Effector memory CD4-positive, alpha-beta T cell (primary cell): ENCODE data around the gene STOML2.
"Not testable (repeated sequence)": the region's sequence is repeated elsewhere in the genome, so short reads cannot be mapped to it uniquely, and the experiment has no call there.

Experiments used
- DNase-seq, 3 donors: peaks; one replicate each; pipeline ENCODE4 v3.0.0-alpha.2; 2020
- H3K27ac ChIP-seq: 2 replicates; pipeline ENCODE4 v1.7.0; 2013; ENCODE audit warnings: mild to moderate bottlenecking, low read length, moderate library complexity; ENCODE audit not compliant: insufficient read depth, poor library complexity, severe bottlenecking
- H3K27me3 ChIP-seq: replicated peaks from 2 replicates; pipeline ENCODE4 v1.7.0; 2013; ENCODE audit warnings: mild to moderate bottlenecking, low read length; ENCODE audit not compliant: insufficient read depth, control insufficient read depth, poor library complexity, severe bottlenecking
- H3K36me3 ChIP-seq: 2 replicates; pipeline ENCODE4 v1.7.0; 2013; ENCODE audit warnings: mild to moderate bottlenecking, low read length, moderate library complexity; ENCODE audit not compliant: control insufficient read depth, insufficient read depth
- H3K4me1 ChIP-seq: 2 replicates; pipeline ENCODE4 v1.7.0; 2013; ENCODE audit warnings: low read length, mild to moderate bottlenecking; ENCODE audit not compliant: control insufficient read depth, insufficient read depth, poor library complexity, severe bottlenecking
- H3K4me3 ChIP-seq: 2 replicates; pipeline ENCODE4 v1.7.0; 2013; ENCODE audit warnings: low read length, low read depth, mild to moderate bottlenecking; ENCODE audit not compliant: insufficient read depth, poor library complexity, severe bottlenecking
- H3K9me3 ChIP-seq: 2 replicates; pipeline ENCODE4 v1.7.0; 2013; ENCODE audit warnings: mild to moderate bottlenecking, low read length, moderate library complexity; ENCODE audit not compliant: control insufficient read depth
- total RNA-seq, 3 donors: gene quantifications; one replicate each; lab custom pipeline; 2026; lab: John Stamatoyannopoulos, UW

STOML2 gene
- total RNA-seq, result 26.3 to 33.3 (median 27.1) reads per million in 3 donors

DNA sequence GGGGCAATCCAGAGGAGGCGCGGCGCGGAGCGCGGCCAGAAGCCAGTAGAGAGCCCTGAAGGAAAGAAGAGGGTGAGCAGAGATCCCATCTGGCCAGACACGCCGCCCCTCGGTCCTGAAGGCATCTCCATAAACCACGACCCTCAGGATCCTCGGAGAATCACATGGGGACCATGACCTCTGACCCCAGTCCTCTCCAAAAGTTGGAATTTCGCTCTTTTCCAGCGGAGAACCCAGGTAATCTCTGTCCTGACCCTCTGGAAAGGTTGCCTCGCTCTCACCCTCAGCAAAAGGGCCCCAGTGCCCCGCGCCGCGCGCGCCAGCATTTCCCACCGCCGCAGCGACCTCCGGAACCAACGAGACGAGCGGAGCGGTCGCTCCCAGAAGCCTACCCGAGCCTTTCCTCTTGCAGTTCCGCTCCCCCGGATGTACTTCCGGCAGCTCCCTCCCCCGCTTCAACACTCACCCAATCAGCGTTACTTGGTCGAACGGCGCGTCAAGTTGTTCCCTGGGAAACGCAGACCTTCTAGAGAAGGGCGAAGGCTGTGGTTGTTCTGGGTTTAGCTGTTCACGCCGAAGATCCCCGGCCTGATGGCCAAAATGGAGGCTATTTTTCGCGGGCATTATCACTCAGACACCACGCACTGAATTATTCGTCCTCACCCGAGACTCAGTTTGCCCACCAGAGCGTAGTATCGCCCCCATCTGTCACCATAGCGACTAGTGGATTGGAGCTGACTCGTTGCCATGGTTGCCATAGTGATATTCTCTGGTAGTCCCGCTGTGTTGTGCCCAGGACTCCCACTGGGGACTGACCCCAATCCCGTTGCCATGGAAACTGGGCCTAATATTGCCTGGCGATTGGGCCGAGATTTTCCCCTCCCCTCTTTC lies at the start of gene STOML2:
Gene STOML2, minus strand, starts transcription at position 363 of the 891 bp plus-strand sequence. Its CDS starts 37 bp downstream, at position 326.
- peaks cover 14% of the 10 kb centered on the region for H3K4me1 ChIP-seq
- peak within 1 kb of the TSS; percentile 70 for H3K4me3 ChIP-seq
- H3K27me3 ChIP-seq, result no peaks in the 10 kb centered on the region
- peak within 1 kb of the TSS; percentile 93 for H3K27ac ChIP-seq
- H3K9me3 ChIP-seq, result no peaks in the 10 kb centered on the region
- DNase-seq, result peak; percentile 86 to 91 (median 87)
- H3K36me3 ChIP-seq, result peaks cover 44% of the 10 kb centered on the region

DNA sequence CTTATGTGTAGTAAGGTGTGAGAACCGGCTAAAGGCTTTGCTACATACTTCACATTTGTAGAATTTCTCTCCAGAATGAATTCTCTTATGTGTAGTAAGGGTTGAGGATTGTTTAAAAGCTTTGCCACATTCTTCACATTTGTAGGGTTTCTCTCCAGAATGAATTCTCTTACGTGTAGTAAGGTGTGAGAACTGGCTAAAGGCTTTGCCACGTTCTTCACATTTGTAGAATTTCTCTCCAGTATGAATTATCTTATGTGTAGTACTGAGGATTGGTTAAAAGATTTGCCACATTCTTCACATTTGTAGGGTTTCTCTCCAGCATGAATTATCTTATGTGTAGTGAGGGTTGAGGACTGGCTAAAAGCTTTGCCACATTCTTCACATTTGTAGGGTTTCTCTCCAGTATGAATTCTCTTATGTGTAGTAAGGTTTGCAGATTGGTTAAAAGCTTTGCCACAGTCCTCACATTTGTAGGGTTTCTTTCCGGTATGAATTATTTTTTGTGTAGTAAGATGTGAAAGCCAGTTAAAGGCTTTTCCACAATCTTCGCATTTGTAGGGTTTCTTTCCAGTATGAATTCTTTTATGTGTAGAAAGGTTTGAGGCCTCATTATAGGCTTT lies 45.1 kb upstream of the STOML2 start:
- not testable (repeated sequence) for H3K27ac ChIP-seq, H3K27me3 ChIP-seq, H3K9me3 ChIP-seq, H3K36me3 ChIP-seq, DNase-seq, H3K4me1 ChIP-seq, H3K4me3 ChIP-seq

GRCh38 chr9:35142037-35142436 lies 39.1 kb upstream of the STOML2 start:
- H3K27ac ChIP-seq, result no peak overlapping the region
- DNase-seq, result no peak
- H3K9me3 ChIP-seq, result no peaks in the 10 kb centered on the region

GRCh38 chr9:35140093-35140492 lies 37.2 kb upstream of the STOML2 start:
- Histone ChIP-seq H3K27me3 (no peaks in the 10 kb centered on the region), H3K9me3 (no peaks in the 10 kb centered on the region), H3K4me3 (no peak overlapping the region), H3K4me1 (no peaks in the 10 kb centered on the region), H3K27ac (no peak overlapping the region), H3K36me3 (no peaks in the 10 kb centered on the region)
- DNase-seq, result no peak

More at GRCh38 chr9:35142037-35142436, 39.1 kb upstream of the STOML2 start:
- Histone ChIP-seq H3K4me3 (no peak overlapping the region), H3K27me3 (no peaks in the 10 kb centered on the region), H3K36me3 (no peaks in the 10 kb centered on the region), H3K4me1 (no peaks in the 10 kb centered on the region)

- H3K9me3 ChIP-seq, result no peaks in the 10 kb centered on the region
- no peaks in the 10 kb centered on the region for H3K27me3 ChIP-seq
- H3K36me3 ChIP-seq, result no peaks in the 10 kb centered on the region
- DNase-seq, result no peak
- H3K4me1 ChIP-seq, result no peaks in the 10 kb centered on the region
- no peak overlapping the region for H3K27ac ChIP-seq
- no peak overlapping the region for H3K4me3 ChIP-seq
Measured at GRCh38 chr9:35136866-35137265, 33.9 kb upstream of the STOML2 start.

- Histone ChIP-seq H3K4me3 (no peak overlapping the region), H3K4me1 (no peaks in the 10 kb centered on the region)
- DNase-seq, result no peak
Measured at GRCh38 chr9:35135988-35136387, 33.1 kb upstream of the STOML2 start.

GRCh38 chr9:35134920-35135319 lies 32.0 kb upstream of the STOML2 start:
- no peak for DNase-seq
- no peak overlapping the region for H3K4me3 ChIP-seq
- no peaks in the 10 kb centered on the region for H3K27me3 ChIP-seq
- no peaks in the 10 kb centered on the region for H3K36me3 ChIP-seq
- H3K4me1 ChIP-seq, result no peaks in the 10 kb centered on the region
- no peaks in the 10 kb centered on the region for H3K9me3 ChIP-seq
- no peak overlapping the region for H3K27ac ChIP-seq

More at GRCh38 chr9:35135988-35136387, 33.1 kb upstream of the STOML2 start:
- Histone ChIP-seq H3K27me3 (no peaks in the 10 kb centered on the region), H3K36me3 (no peaks in the 10 kb centered on the region), H3K27ac (no peak overlapping the region), H3K9me3 (no peaks in the 10 kb centered on the region)

DNA sequence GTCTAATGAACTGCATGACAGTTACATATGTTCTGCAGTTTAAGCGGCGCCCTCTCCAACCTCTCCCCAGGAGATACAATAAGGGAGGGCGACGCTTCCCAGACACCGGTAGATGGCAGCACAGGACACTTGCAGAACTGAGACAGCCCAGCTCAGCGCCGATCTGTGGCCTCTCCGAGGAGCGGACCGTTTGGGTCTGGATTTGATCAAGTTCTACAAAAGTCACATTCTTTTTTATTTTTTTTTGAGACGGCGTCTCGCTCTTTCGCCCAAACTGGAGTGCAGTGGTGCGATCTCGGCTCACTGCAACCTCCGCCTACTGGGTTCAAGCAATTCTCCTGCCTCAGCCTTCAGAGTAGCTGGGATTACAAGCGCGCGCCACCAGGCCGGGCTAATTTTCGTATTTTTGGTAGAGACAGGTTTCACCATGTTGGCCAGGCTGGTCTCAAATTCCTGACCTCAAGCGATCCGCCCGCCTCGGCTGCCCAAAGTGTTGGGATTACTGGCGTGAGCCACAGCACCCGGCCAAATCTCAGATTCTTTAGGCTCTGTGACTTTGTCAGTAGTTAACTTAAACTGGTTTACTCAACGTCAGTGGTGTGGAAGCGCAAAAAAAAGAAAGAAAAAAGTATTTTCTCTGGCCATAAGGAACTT lies 14.1 kb upstream of the STOML2 start:
- no peaks in the 10 kb centered on the region for H3K9me3 ChIP-seq
- H3K4me3 ChIP-seq, result peak overlapping the region; percentile 61
- no peaks in the 10 kb centered on the region for H3K36me3 ChIP-seq
- peak overlapping the region; percentile 78 for H3K27ac ChIP-seq
- H3K27me3 ChIP-seq, result no peaks in the 10 kb centered on the region
- peak; percentile 74 to 82 (median 74) for DNase-seq
- peaks cover 34% of the 10 kb centered on the region for H3K4me1 ChIP-seq

DNA sequence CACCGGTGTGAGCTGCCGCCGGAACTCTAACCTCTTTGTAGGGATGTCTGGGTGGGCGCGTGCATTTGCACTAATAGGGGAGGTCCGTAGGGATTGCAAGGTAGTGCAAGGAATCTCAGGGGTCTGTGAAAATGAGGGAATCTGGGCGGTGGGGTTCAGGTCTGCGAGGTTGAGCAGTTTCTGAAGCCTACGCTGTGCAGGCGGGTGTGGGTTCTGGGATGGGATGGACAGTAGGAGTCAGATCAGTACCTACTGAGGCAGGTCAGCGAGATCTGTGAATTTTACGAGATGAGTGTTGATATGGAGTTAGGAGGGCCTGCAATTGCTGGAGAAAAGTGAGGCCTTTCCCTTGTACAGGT lies 13.6 kb upstream of the STOML2 start:
- peak overlapping the region; percentile 78 for H3K27ac ChIP-seq
- peaks cover 38% of the 10 kb centered on the region for H3K4me1 ChIP-seq
- H3K36me3 ChIP-seq, result no peaks in the 10 kb centered on the region
- H3K27me3 ChIP-seq, result no peaks in the 10 kb centered on the region
- no peaks in the 10 kb centered on the region for H3K9me3 ChIP-seq
- peak overlapping the region; percentile 61 for H3K4me3 ChIP-seq
- no peak for DNase-seq
